GOT3 (cell line): Measurements from ENCODE around the gene GAB1.

Experiments used
- DNase-seq: peaks from one replicate; lab custom pipeline; 2025; ENCODE audit warnings: mixed read lengths; lab: John Stamatoyannopoulos, UW

GAB1 gene

DNA sequence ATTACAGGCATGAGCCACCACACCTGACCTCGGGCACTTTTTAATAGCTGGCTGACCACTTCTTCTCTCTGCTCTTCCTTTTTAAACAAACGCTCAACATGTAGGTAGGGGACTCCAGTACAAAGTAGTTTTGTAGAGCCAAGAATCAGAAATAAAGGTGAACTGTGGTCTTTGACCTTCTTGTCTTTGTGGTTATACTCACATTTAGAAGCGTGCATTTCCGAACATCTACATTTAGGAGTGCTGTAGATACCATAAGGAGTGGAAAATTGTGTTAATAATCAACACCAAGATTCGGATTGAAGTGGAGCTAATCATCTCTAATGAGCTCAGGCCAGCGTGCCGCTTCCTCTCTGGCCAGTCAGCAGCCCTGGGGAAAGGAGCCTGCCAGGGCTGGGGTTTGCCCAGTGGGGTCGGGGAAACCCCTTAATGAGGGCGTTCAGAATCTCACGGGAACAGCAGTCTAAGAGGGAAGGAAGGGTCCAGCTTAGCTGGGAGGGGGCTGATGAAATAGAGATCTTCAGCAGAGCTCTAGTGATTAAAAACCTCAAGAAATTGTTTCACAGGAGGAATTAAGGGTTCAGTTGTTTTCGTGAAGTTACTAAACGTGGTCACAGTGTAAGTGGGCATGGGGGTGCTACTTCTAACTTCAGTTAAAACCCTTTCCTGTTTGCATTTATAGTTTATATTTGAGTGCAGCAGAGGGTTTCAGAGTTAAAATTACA is 81.2 kb downstream of the GAB1 start:
- no peak for DNase-seq

DNA sequence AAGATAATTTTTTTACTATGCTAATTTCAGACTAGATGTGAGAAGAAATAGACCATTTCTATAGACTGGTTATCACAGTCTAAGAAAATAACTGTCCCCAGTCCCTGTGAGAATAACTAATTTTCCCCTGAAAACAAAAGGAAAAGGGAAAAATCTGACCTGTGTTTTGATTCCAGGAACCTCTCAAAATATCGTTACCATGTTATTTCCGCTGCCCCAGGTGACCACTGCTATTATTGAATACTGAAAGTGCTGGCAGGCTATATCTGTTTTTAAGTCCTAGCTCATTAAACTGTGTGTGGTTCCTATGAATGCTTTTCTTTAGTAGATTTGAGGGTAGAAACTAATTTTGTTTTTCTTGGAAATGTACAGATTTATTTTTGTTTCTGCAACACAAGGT is 83.6 kb downstream of the GAB1 start:
- DNase-seq, result no peak

DNA sequence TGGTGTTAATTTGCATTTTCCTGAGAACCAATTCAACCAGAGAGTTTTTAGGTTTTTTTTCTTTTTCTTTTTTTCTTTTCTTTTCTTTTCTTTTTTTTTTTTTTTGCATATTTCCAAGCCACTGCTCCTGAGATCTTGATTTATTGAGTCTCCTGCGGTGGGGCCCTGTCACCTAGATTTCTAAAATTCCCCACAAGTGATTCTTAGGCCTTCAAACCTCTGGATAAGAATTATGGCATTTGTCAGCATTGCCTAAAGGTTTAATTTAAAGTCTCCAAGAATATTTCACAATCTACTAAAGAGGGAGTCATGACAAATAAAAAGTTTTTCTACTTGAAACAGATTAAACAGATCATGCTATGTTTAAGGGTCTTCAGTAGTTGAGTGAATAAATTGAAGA is 84.9 kb downstream of the GAB1 start:
- no peak for DNase-seq

DNA sequence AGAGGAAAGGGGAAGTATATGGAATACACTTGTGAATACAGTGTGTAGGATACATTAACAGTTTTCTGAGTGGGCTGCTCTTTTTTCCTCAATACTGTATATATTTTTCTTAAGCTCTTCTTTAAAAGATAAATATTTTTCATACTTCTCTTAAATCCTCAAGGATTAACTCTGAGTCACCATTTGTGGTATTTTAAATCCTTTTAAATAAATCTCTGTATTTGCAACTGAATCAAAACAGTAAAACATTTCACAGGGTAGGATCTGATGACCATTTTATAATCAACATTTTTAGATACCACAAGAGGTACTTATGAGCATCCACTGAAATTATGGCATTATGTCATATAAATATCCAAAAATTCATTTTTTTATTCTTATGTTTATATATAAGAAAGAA is 87.6 kb downstream of the GAB1 start:
- no peak for DNase-seq

DNA sequence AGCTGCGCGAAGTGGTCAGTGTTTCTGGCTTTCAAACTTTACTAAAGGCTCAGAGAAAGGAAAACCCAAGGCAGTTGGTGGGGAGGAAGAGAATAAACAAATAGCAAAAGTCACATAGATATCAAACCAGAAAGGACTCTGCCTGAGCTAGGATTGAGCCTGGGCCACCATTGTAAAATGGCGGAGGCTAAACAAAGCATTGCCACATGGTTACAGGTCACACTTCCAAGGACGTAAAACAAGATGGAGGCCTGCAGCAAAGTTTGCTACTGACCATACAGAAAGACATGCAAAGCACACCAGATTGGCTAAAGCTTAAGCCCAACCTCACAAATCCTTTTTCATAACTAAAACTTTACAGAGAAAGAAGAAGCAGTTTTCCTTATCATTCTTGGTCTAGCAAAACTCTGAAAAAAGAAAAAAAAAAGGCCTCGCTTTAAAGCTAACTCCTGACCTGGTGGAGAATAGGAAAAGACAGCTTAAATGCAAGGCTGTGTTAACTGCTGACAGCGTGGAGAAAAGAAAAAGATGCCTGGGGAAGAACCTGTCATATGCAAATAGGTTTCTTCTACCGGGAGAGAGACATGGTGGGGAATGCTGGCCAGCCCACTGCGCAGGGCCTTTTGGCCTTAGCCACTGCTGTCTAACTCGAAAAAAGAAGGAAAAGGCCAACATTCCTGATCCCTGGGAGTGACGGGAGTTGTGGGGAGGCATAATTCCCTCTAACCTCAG is 95.0 kb downstream of the GAB1 start:
- no peak for DNase-seq

DNA sequence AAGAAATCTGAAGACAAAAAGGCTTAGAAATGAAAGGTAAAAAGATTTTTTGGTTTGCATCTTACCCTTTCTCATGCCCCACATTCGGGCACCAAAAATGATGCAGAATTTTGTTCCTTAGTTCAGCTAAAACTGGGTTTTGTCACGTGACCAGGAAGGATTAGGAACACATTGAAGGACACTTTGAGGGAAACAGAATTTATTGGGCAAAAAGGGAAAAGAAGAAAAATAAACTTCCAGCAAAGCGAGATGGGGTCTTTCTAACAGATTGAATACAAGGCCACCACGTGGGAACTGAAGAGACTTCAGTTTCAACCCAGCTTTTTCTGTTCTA is 95.5 kb downstream of the GAB1 start:
- DNase-seq, result no peak

DNA sequence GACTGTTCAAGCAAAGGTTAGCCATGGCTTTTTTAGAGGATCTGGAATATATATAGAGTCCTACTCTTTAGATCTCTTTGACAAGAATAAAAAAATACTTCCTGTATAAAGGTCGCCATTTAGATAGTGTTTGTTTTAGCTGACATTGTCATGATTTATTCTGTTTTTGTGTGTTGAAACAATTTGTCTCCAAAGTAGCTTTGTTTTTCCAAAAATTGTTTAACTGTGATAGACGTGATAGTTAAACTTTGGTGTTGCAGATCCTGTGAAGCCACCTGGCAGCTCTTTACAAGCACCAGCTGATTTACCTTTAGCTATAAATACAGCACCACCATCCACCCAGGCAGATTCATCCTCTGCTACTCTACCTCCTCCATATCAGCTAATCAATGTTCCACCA is 96.6 kb downstream of the GAB1 start:
- no peak for DNase-seq

DNA sequence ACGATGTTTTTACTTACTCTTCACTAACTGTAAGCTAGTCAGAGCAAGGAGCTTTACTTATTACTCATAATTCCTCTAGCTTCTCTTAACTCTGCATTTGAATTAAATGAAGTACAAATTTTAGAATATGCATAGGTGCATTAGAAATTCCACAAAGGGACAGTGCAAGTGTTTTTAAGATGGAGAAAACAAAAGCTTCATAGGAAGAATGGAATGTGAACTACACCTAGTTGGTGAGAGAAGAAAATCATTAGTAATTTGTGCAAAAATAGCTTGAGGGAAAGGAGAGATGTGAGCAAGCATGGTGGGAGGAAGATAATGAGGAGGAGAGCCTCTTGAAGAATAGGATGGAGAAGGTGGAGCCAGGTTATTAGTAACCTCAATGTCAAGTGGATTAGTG is 99.3 kb downstream of the GAB1 start:
- DNase-seq, result no peak

DNA sequence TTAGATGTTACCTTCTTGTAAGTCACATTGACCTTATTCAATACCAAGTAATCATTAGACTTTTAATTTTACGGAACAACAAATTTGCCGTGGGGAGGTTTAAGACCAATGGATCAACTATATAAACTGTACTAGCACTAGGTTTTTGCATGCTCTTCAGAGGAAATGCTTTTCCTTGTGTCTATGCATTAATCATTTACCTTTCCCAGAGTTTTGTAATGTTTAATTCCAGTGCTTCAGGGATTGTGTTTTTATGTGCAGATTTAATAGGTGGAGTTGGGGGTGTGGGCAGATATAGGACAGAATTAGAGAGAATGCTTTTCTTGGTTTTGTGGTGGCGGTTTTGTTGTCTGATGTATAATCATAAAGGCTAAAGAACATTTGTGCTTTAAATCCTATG is 100.8 kb downstream of the GAB1 start:
- DNase-seq, result no peak

DNA sequence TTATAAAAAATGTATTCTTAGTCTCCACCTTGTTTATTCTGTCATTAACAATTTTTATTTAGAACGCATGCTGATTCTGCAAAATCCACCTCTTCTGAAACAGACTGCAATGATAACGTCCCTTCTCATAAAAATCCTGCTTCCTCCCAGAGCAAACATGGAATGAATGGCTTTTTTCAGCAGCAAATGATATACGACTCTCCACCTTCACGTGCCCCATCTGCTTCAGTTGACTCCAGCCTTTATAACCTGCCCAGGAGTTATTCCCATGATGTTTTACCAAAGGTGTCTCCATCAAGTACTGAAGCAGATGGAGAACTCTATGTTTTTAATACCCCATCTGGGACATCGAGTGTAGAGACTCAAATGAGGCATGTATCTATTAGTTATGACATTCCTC is 101.3 kb downstream of the GAB1 start:
- DNase-seq, result no peak

DNA sequence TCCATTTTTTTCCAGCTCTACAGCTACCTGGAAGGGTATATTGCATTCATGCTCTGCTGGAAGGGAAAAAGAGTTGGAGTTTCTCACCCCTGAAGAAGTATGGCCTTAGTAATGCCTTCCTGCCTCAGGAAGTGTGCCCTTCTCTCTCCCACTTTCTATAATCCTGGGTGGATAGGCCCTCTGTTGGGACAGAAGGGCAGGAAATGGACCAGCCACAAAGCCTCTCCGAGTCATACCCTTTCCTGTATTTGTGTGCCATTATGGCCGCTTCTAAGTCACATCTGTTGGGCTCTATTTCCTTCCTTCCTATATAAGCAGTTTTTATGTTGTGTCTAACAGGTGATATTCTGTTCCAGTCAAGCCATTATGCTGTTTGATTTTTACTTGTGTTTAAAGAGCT is 102.0 kb downstream of the GAB1 start:
- DNase-seq, result no peak

DNA sequence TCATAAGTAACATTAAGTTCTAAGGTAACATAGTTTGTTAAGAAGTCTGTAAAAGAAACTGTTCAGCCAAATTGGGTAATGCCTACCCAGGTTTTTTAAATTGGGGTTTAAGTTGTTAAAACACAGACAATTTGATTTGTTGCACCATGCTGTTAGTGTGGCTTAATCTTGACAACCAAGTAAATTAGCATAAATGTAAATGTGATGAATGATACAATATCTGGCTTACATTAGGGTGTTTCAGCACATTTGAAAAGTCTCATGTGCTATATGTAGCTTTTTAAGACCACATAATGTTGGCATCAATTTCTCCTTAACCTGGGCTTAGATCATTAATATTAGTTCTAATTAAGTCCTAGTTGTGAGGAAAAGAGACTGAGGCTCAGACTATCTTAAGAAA is 104.4 kb downstream of the GAB1 start:
- DNase-seq, result no peak

DNA sequence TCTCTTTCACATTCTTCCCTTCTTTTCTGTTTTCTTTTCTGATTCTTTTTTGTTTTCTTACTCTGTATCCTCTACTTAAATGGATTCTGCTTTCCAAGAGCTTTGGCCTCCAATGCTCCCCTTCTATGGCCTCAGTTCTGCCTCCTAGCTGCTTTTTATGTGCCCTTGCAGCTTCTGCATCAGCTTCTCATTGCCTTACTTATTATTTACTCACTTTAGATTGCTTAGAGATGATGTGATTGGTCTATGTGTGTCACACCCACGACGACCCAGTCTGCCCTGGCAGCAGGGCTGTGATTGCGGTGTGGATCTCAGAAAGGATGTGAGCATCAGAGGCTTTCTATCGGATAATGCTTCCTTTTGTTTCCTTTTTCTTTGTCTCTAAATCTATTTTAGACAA is 105.0 kb downstream of the GAB1 start:
- DNase-seq, result no peak

DNA sequence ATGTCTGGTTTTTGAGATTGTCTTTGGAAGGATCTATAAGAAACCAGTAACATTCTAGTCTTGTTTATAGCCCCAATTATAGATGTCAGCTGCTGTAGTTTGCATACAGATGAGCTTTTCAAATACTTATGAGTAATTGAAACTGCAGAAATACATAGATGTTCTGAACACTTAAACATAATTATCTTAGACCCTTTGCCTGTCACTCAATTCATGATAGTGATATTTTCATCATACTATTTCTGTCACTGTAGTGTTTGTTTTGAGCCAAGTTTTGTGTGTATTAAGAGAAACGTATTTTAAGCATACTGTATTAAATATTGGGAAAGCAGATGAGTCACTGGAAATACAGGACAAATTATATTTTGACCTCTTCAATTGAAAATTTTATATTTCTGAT is 107.1 kb downstream of the GAB1 start:
- no peak for DNase-seq

DNA sequence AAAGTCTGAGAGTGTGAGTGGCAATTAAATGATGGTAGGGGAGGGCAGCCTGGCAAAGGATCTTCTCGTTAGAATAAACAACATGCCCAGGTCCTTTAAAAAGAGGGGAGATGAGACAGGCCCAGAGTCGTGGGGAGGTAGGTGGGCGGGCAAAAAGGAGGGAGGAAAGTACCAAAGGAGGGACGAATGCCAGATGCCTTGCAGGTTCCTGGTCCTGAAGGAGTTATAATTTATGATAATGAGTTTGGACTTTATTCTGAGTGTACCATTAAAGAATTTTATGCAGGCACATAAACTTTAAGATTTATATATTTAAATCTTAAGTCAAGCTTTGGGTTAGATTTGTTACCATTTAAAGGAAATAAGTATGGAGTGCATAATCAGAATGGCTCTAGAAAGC is 114.5 kb downstream of the GAB1 start:
- no peak for DNase-seq

DNA sequence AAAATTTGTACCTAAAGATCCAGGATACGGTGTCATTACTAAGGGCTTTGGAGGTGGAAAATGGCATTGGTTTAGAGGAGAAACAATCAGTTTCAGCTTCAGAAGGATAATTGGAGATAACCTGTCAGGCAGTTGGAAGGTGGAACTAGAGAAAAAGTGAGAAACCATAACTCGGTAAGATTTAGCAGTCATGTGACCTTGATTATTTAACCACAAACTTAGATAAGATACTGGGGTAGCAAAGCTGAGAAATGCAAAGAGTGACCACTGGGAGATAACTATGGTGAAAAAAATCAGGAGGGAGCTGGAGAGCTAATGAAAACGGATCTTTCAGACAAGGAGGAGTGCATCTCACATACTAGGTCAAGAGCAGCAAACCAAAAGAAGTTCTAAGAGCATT is 118.5 kb downstream of the GAB1 start:
- no peak for DNase-seq

DNA sequence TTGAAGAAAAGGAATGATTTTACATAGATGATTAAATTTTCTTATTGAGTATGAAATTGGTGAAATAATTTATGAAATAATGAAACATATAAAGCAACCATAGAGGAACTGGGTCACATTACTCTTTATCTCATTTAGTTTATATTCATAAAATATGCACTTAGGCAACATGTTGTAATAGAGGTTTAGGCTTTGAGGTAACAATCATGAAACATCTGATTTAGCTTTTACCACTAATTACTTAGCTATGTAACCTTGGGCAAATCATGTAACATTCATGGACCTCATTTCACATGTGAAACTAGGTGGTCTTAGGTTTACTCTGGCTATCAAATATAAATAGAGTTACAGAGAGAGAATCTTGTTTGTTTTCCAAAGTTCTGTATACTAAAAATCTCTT is 122.3 kb downstream of the GAB1 start:
- no peak for DNase-seq

DNA sequence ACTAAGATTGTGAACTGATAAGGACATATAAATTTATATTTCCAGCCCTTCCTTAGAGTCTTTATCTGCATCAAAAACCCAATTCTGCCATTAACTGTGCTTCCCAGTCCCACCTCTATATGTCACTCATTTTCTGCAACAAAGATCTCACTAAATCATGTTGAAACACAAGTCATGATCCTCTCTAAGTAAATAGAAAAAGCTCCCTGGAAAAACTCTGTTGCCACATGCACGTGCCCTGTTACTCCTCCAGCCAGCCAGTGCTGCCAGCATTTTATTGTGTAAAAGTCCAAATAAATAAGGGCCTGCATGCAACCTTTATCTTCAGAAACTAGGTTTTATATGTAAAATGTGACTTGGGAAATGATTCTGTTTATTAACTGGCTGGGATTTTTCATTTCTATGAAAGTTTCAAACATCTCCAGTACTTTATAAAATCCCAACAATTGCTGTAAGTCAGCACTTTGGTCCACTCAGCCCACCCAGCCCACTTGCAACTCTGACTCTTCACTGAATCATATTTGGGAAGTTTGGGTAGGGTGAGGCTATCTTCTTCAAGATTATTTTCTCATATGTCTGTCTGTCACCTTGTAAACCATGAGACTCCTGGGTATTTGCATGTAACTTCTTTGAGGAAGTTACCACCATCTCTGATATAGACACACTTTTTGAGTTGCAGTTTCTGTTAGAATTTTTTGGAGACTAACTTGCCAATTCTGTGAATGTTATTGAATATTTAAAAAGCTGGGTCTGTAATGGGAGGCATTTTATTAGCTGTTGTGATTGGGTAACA is 136.9 kb downstream of the GAB1 start:
- DNase-seq, result no peak

DNA sequence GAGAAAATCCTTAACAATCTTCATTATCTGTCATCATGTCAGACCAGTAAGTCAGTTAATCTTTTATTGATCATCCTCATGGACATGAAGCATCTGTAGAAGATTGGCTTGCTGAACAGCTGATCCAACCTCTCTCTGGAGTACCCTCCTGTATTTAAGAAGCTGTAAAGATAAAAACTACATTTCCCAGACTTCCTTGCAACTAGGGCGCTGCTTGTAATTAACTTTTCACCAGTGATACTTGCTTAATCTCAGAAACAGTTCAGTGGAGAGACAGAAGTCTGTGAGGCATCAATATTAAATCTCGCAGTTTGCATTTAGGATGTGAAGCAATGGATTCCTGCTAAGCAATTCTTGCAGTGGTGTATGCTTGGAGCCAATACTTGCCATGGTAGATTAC is 140.8 kb downstream of the GAB1 start:
- no peak for DNase-seq

DNA sequence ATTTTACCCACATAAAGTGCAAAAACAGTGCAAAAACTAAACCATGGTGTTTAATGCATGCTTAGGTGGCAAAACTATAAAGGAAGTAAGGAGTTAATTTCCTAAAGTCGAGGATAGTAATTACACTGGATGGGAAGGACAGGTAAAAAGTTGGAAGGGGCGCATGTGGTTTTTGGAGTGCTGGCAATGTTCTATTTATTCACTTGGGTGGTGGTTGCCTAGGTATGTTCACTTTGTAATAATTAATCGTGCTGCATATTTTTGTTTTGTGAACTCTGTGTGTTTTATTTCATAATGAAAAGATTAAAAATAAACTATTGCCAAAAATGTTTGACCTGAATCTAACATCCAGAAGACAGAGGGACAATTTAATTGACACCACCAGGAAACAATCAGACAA is 144.7 kb downstream of the GAB1 start:
- no peak for DNase-seq

DNA sequence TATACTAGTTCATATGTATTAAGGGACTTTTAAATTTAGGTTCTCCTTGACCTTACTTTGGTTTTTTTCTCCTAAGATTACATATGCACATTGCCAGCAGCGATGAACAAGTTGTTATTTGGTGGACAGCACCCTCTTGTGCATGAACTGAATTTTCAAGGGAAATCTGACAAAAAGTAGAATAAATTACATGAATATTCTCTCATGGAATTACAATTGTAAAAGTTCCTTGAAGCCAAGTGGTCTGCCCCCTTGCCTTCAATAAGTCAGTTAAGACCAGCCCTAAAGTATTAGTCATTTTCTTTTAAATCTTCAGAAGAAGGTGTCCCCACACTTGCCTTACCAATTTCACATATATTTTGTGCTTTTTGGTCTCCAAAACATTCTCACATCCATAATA is 146.2 kb downstream of the GAB1 start:
- DNase-seq, result no peak

DNA sequence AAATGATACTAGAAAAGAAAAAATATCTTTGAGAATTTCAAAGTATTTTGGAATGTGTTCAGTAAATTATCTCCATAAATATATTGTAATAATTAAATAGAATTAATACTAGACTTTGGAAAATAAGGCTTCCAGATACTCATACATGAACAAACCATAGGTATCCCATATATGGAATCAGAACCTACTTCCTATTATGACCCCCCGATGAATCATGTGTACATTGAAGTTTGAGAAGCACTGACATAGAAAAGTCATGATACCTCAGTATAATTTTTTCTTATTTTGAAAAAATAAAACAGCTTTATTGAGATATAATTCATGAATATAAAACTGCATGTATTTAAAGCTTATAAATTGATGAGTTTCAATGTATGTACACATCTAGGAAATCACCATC is 149.6 kb downstream of the GAB1 start:
- no peak for DNase-seq

DNA sequence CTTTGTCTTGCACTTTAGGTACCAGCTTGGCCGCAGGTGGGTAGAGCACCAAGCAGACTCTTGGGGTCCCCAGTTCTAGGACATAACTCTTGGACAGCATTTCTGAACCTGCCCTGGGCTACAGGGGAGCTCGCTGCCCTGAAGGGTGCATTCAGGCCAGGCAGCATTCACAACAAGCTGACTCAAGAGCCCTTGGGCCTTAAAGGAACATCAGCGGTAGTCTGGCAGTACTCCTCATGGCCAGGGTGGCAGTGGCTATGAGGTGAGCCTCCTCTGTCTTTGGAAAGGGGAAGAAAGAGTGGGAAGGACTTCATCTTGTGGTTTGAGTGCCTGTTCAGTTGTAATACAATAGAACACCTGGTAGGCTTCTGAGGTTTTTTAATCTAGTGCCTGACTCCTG is 152.0 kb downstream of the GAB1 start:
- no peak for DNase-seq
